ENCODE data around the gene KLRC4.
"Not testable (repeated sequence)": the region's sequence is repeated elsewhere in the genome, so short reads cannot be mapped to it uniquely, and the experiment has no call there.

Gene KLRC4

GRCh38 chr12:10397296-10397695, 12.3 kb downstream of the KLRC4 start:
- DNase-seq (ENCODE audit: low spot score) = no peak

GRCh38 chr12:10396176-10396575, 13.4 kb downstream of the KLRC4 start:
- not testable (repeated sequence) for DNase-seq (ENCODE audit: low spot score)

GRCh38 chr12:10395390-10395998, 14.1 kb downstream of the KLRC4 start:
- DNase-seq (ENCODE audit: low spot score) = peak; percentile 15

- not testable (repeated sequence) for DNase-seq (ENCODE audit: low spot score)
Measured at GRCh38 chr12:10394531-10395152, 14.9 kb downstream of the KLRC4 start.

GRCh38 chr12:10393291-10393690, 16.3 kb downstream of the KLRC4 start:
- DNase-seq (ENCODE audit: low spot score) = no peak

- DNase-seq (ENCODE audit: low spot score) = peak; percentile 26
Measured at GRCh38 chr12:10392394-10392930, 17.1 kb downstream of the KLRC4 start.

- DNase-seq (ENCODE audit: low spot score) = not testable (repeated sequence)
Measured at GRCh38 chr12:10390991-10391390, 18.6 kb downstream of the KLRC4 start.

- DNase-seq (ENCODE audit: low spot score) = no peak
Measured at GRCh38 chr12:10389904-10390303, 19.7 kb downstream of the KLRC4 start, which contains the start of gene KLRK1. TSS of gene KLRK1 (minus strand) at chr12:10390041. CDS start at chr12:10388810, 1,231 bp downstream.

GRCh38 chr12:10388624-10389413, 20.7 kb downstream of the KLRC4 start:
- DNase-seq (ENCODE audit: low spot score) = no peak

- DNase-seq (ENCODE audit: low spot score) = not testable (repeated sequence)
Measured at GRCh38 chr12:10387498-10387897, 22.1 kb downstream of the KLRC4 start.

- DNase-seq (ENCODE audit: low spot score) = no peak
Measured at GRCh38 chr12:10386857-10387256, 22.7 kb downstream of the KLRC4 start.

- no peak for DNase-seq (ENCODE audit: low spot score)
Measured at GRCh38 chr12:10385166-10385613, 24.4 kb downstream of the KLRC4 start.

- no peak for DNase-seq (ENCODE audit: low spot score)
Measured at GRCh38 chr12:10384191-10384590, 25.4 kb downstream of the KLRC4 start.

- no peak for DNase-seq (ENCODE audit: low spot score)
Measured at GRCh38 chr12:10381928-10382628, 27.5 kb downstream of the KLRC4 start.

GRCh38 chr12:10378737-10379136, 30.8 kb downstream of the KLRC4 start:
- DNase-seq (ENCODE audit: low spot score) = not testable (repeated sequence)

GRCh38 chr12:10374624-10375018, 34.9 kb downstream of the KLRC4 start:
- no peak for DNase-seq (ENCODE audit: low spot score)

GRCh38 chr12:10372559-10372958, 37.0 kb downstream of the KLRC4 start:
- DNase-seq (ENCODE audit: low spot score) = peak; percentile 62

- DNase-seq (ENCODE audit: low spot score) = not testable (repeated sequence)
Measured at GRCh38 chr12:10371893-10372535, 37.5 kb downstream of the KLRC4 start.

GRCh38 chr12:10369557-10370415, 39.8 kb downstream of the KLRC4 start:
- DNase-seq (ENCODE audit: low spot score) = peak; percentile 27
